Spleen (tissue), 7 donors: ENCODE measurements around the gene ABCA12.

Source experiments
- POLR2AphosphoS5 ChIP-seq, 3 donors: sonication (generic); formaldehyde crosslinking; IDR thresholded peaks; one replicate each; pipeline ENCODE4 v1.5.1; 2017; ENCODE audit warnings: antibody characterized with exemption in 3 of 3
- TF ChIP-seq, protein P1 (sequence below), 11 experiments: fragments of 200-600 bp in 7 of 11; fragments of 450-650 bp in 4 of 11; sonication (generic) in 4 of 11; IDR thresholded peaks in 8 of 11; conservative IDR thresholded peaks in 3 of 11; 1 replicate in 7 of 11; 2 replicates in 4 of 11; pipeline versions ENCODE4 v1.4.0 to v1.8.0; 2016 to 2021; ENCODE audit warnings: antibody characterized with exemption in 11 of 11, inconsistent platforms in 4 of 11, mild to moderate bottlenecking in 1 of 11
- donor health status: DM: no; HTN: no; CAD: no; lungs with moderate emphysema.
- donor health status: DM: no; HTN: no; CAD: no.
- donor health status: DM: no; HTN: no; CAD: no.

DNA sequence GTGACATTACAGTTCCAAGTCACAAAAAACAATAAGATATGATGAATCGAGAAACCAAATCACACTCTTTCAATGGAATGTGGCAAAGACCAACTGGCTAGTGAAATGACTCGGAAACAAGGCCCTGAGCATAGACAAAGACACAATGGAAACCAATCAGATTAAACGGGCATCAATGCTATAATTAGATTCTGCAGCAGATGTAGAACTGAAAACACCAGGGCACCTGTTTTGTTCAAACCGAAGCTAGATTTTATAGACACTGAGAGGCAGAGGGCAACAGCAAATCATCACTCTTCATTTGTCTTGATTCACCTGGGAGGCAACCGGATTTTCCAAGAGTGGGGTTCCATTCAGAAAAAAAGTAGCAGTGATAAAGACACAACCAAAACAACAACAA lies 236.1 kb downstream of the ABCA12 start:
- TF ChIP-seq, protein P1, sequence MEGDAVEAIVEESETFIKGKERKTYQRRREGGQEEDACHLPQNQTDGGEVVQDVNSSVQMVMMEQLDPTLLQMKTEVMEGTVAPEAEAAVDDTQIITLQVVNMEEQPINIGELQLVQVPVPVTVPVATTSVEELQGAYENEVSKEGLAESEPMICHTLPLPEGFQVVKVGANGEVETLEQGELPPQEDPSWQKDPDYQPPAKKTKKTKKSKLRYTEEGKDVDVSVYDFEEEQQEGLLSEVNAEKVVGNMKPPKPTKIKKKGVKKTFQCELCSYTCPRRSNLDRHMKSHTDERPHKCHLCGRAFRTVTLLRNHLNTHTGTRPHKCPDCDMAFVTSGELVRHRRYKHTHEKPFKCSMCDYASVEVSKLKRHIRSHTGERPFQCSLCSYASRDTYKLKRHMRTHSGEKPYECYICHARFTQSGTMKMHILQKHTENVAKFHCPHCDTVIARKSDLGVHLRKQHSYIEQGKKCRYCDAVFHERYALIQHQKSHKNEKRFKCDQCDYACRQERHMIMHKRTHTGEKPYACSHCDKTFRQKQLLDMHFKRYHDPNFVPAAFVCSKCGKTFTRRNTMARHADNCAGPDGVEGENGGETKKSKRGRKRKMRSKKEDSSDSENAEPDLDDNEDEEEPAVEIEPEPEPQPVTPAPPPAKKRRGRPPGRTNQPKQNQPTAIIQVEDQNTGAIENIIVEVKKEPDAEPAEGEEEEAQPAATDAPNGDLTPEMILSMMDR (IDR thresholded peaks at IDR 0.05 in 8 of 11, conservative IDR thresholded peaks at IDR 0.05 in 3 of 11), result no peak
- TF ChIP-seq POLR2AphosphoS5 (IDR thresholded peaks at IDR 0.05), result no peak
